Omental fat pad (tissue), 4 donors: Measurements from ENCODE around the gene THOC1. TPM values are rescaled to one million over a fixed set of nuclear protein-coding genes. Genes with fewer than 3 reads are reported as not detected.
"Not testable (repeated sequence)": the region's sequence is repeated elsewhere in the genome, so short reads cannot be mapped to it uniquely, and the experiment has no call there.

Experiments
- ATAC-seq: fragments of 150-250 bp; one replicate; pipeline ENCODE4 v1.9.1; 2016; ENCODE audit warnings: mild to moderate bottlenecking, moderate library complexity; ENCODE audit not compliant: low FRiP score
- DNase-seq: peaks from one replicate; pipeline ENCODE4 v3.0.0-alpha.2; 2019; ENCODE audit warnings: low spot score
- CTCF ChIP-seq, 3 donors: fragments of 450-650 bp; IDR thresholded peaks; one replicate each; pipeline ENCODE4 v1.5.1; 2016 to 2017; ENCODE audit warnings: antibody characterized with exemption in 3 of 3, mild to moderate bottlenecking in 3 of 3, moderate library complexity in 2 of 3
- total RNA-seq, 4 donors: library from RNA; depleted of rRNA; stranded (reverse); fragments of >200 nt; gene quantifications; one replicate each; pipeline ENCODE4 v1.1.0, GENCODE V29; 2016

Gene THOC1
- total RNA-seq, 4 donors from 2014 or later = 33.0 to 60.6 (median 45.9) TPM

- no peak for ATAC-seq
- no peak for DNase-seq
- TF ChIP-seq CTCF (IDR thresholded peaks at IDR 0.05) = no peak
Measured at GRCh38 chr18:295756-296490, 28.1 kb upstream of the THOC1 start.

GRCh38 chr18:294566-294965 is 26.7 kb upstream of the THOC1 start:
- no peak for ATAC-seq
- no peak for TF ChIP-seq CTCF (IDR thresholded peaks at IDR 0.05)
- DNase-seq = no peak

GRCh38 chr18:293536-293935 is 25.7 kb upstream of the THOC1 start:
- DNase-seq (no peak), ATAC-seq (no peak)
- no peak for TF ChIP-seq CTCF (IDR thresholded peaks at IDR 0.05)

GRCh38 chr18:292271-292670 is 24.4 kb upstream of the THOC1 start:
- no peak for TF ChIP-seq CTCF (IDR thresholded peaks at IDR 0.05)
- ATAC-seq (no peak), DNase-seq (no peak)

- DNase-seq, ATAC-seq: not testable (repeated sequence)
Measured at GRCh38 chr18:289970-290369, 22.1 kb upstream of the THOC1 start.

GRCh38 chr18:289026-289425 is 21.2 kb upstream of the THOC1 start:
- TF ChIP-seq CTCF (IDR thresholded peaks at IDR 0.05) = no peak
- ATAC-seq (no peak), DNase-seq (no peak)

- TF ChIP-seq CTCF (IDR thresholded peaks at IDR 0.05) = no peak
Measured at GRCh38 chr18:286515-287310, 18.9 kb upstream of the THOC1 start.

More at GRCh38 chr18:286515-287310, 18.9 kb upstream of the THOC1 start:
- no peak for DNase-seq
- no peak for ATAC-seq
